IMR-90 (cell line): ENCODE data around the gene PDCD2L. TPM values are rescaled to one million over a fixed set of nuclear protein-coding genes. Genes with fewer than 3 reads are reported as not detected.

Experiments
- ATAC-seq: fragments of 200-7000 bp; cut with Tn5 transposase; 2 replicates; pipeline ENCODE4 v1.9.1; 2020; ENCODE audit warnings: low read depth, mild to moderate bottlenecking, moderate library complexity
- BruUV-seq: library from RNA; stranded (reverse); fragments of 400-500 nt; replicated peaks from 2 replicates; lab custom pipeline; 2021; lab: Mats Ljungman, UMichigan
- CTCF ChIA-PET: fragments of 300-600 bp; formaldehyde crosslinking; extraction: SDS; loops from one replicate; lab custom pipeline; 2021; ENCODE audit warnings: antibody characterized with exemption; lab: Yijun Ruan, JAX
- POLR2A ChIA-PET: fragments of 300-600 bp; sonication (Branson Sonifier 250); formaldehyde crosslinking; loops from one replicate; lab custom pipeline; 2022; ENCODE audit warnings: antibody characterized with exemption; ENCODE audit not compliant: unreplicated experiment; lab: Charles Lee
- DNase-seq: peaks from one replicate; pipeline ENCODE4 v3.0.0; 2013
- H2AFZ ChIP-seq: replicated peaks from 2 replicates; pipeline ENCODE3; 2013; ENCODE audit warnings: low read length, mild to moderate bottlenecking; ENCODE audit not compliant: poor library complexity
- H2AK5ac ChIP-seq: 2 replicates; pipeline ENCODE4 v1.6.1; 2013; ENCODE audit warnings: low read depth, low read length, inconsistent platforms
- H2AK9ac ChIP-seq: replicated peaks from 2 replicates; pipeline ENCODE3; 2013; ENCODE audit warnings: mild to moderate bottlenecking, low read depth, low read length, moderate library complexity; ENCODE audit not compliant: poor library complexity
- H2BK120ac ChIP-seq: 2 replicates; pipeline ENCODE4 v1.6.1; 2013; ENCODE audit warnings: low read depth, low read length, inconsistent platforms
- H2BK15ac ChIP-seq: 3 replicates; pipeline ENCODE4 v1.6.1; 2013; ENCODE audit warnings: low read depth, low read length, inconsistent platforms
- H2BK20ac ChIP-seq: 2 replicates; pipeline ENCODE4 v1.6.1; 2013; ENCODE audit warnings: low read depth, mild to moderate bottlenecking, inconsistent platforms, low read length, moderate library complexity
- H2BK5ac ChIP-seq: 2 replicates; pipeline ENCODE4 v1.6.1; 2013; ENCODE audit warnings: mild to moderate bottlenecking, low read depth, low read length, inconsistent platforms; ENCODE audit not compliant: poor library complexity, severe bottlenecking
- H3K14ac ChIP-seq: replicated peaks from 2 replicates; pipeline ENCODE4 v1.6.1; 2013; ENCODE audit warnings: low read depth, low read length, inconsistent platforms
- H3K18ac ChIP-seq: 2 replicates; pipeline ENCODE4 v1.6.1; 2013; ENCODE audit warnings: low read depth, low read length, control low read depth
- H3K23ac ChIP-seq: 2 replicates; pipeline ENCODE4 v1.6.1; 2013; ENCODE audit warnings: low read depth, low read length, inconsistent platforms
- H3K27ac ChIP-seq: 2 replicates; pipeline ENCODE4 v1.5.1; 2013; ENCODE audit warnings: mild to moderate bottlenecking, control low read depth, low read length; ENCODE audit not compliant: insufficient read depth
- H3K27me3 ChIP-seq: 2 replicates; pipeline ENCODE4 v1.6.1; 2013; ENCODE audit warnings: low read length; ENCODE audit not compliant: control insufficient read depth, insufficient read depth
- H3K36me3 ChIP-seq: 2 replicates; pipeline ENCODE4 v1.6.1; 2013; ENCODE audit warnings: low read length, mixed read lengths; ENCODE audit not compliant: control insufficient read depth, insufficient read depth
- H3K4ac ChIP-seq: 2 replicates; pipeline ENCODE4 v1.6.1; 2013; ENCODE audit warnings: low read depth, low read length, inconsistent platforms
- H3K4me1 ChIP-seq: 2 replicates; pipeline ENCODE4 v1.6.1; 2013; ENCODE audit warnings: low read length, mixed read lengths; ENCODE audit not compliant: control insufficient read depth, insufficient read depth
- H3K4me2 ChIP-seq: 2 replicates; pipeline ENCODE4 v1.6.1; 2013; ENCODE audit warnings: low read depth, mild to moderate bottlenecking, control low read depth, low read length, moderate library complexity
- H3K4me3 ChIP-seq: 2 replicates; pipeline ENCODE4 v1.5.1; 2013; ENCODE audit warnings: low read depth, mild to moderate bottlenecking, control low read depth, low read length, moderate library complexity; ENCODE audit not compliant: insufficient read depth
- H3K56ac ChIP-seq: 2 replicates; pipeline ENCODE4 v1.6.1; 2013; ENCODE audit warnings: low read length, inconsistent platforms; ENCODE audit not compliant: insufficient read depth; ENCODE audit errors: extremely low read depth
- H3K79me1 ChIP-seq, 2 experiments: 2 replicates each; pipeline ENCODE4 v1.6.1; 2013; ENCODE audit warnings: low read length in 2 of 2, inconsistent platforms in 1 of 2, low read depth in 1 of 2
- H3K9ac ChIP-seq: 2 replicates; pipeline ENCODE4 v1.6.1; 2013; ENCODE audit warnings: low read depth, low read length, control low read depth
- H3K9me1 ChIP-seq: 2 replicates; pipeline ENCODE4 v1.6.1; 2013; ENCODE audit warnings: low read length, inconsistent platforms; ENCODE audit not compliant: insufficient read depth
- H3K9me3 ChIP-seq: 2 replicates; pipeline ENCODE4 v1.6.1; 2013; ENCODE audit warnings: low read length; ENCODE audit not compliant: control insufficient read depth, insufficient read depth
- H4K20me1 ChIP-seq: 2 replicates; pipeline ENCODE4 v1.6.1; 2013; ENCODE audit warnings: low read length, inconsistent platforms; ENCODE audit not compliant: insufficient read depth
- H4K5ac ChIP-seq: 2 replicates; pipeline ENCODE4 v1.6.1; 2013; ENCODE audit warnings: mild to moderate bottlenecking, low read depth, low read length, control low read depth
- H4K8ac ChIP-seq, 2 experiments: 2 replicates each; pipeline ENCODE4 v1.6.1; 2013; ENCODE audit warnings: low read depth in 2 of 2, low read length in 2 of 2, control low read depth in 1 of 2, inconsistent platforms in 1 of 2
- H4K91ac ChIP-seq: 2 replicates; pipeline ENCODE4 v1.6.1; 2013; ENCODE audit warnings: low read depth, low read length, inconsistent platforms; ENCODE audit not compliant: insufficient read depth
- BHLHE40 ChIP-seq: fragments of 150-350 bp; IDR thresholded peaks from 2 replicates; pipeline ENCODE4 v1.6.1; 2016; ENCODE audit warnings: mild to moderate bottlenecking, low read depth, low read length
- CEBPB ChIP-seq: IDR thresholded peaks from 2 replicates; pipeline ENCODE4 v1.6.1; 2012; ENCODE audit warnings: low read depth, low read length, improper control_type of control experiment
- CHD1 ChIP-seq: IDR thresholded peaks from 2 replicates; pipeline ENCODE4 v1.6.1; 2012; ENCODE audit warnings: low read depth, low read length, improper control_type of control experiment
- CTCF ChIP-seq: conservative IDR thresholded peaks from 2 replicates; pipeline ENCODE4 v1.5.1; 2012; ENCODE audit warnings: mild to moderate bottlenecking, low read depth, low read length, improper control_type of control experiment
- FOS ChIP-seq: fragments of 150-350 bp; IDR thresholded peaks from 2 replicates; pipeline ENCODE4 v1.6.1; 2016; ENCODE audit warnings: low read depth, low read length
- MAFK ChIP-seq: IDR thresholded peaks from 2 replicates; pipeline ENCODE4 v1.6.1; 2012; ENCODE audit warnings: low read depth, low read length, improper control_type of control experiment
- MAZ ChIP-seq: IDR thresholded peaks from 2 replicates; pipeline ENCODE4 v1.6.1; 2012; ENCODE audit warnings: low read depth, mild to moderate bottlenecking, low read length, improper control_type of control experiment, moderate library complexity, borderline replicate concordance
- MXI1 ChIP-seq: IDR thresholded peaks from 2 replicates; pipeline ENCODE4 v1.6.1; 2012; ENCODE audit warnings: low read depth, mild to moderate bottlenecking, low read length, moderate library complexity, borderline replicate concordance
- NFE2L2 ChIP-seq: fragments of 150-350 bp; IDR thresholded peaks from 2 replicates; pipeline ENCODE4 v1.6.1; 2016; ENCODE audit warnings: low read depth, mild to moderate bottlenecking, low read length
- POLR2A ChIP-seq: IDR thresholded peaks from 2 replicates; pipeline ENCODE4 v1.6.1; 2012; ENCODE audit warnings: mild to moderate bottlenecking, low read depth, low read length
- RAD21 ChIP-seq: IDR thresholded peaks from 2 replicates; pipeline ENCODE4 v1.6.1; 2012; ENCODE audit warnings: low read length, improper control_type of control experiment
- RCOR1 ChIP-seq: IDR thresholded peaks from 2 replicates; pipeline ENCODE4 v1.6.1; 2012; ENCODE audit warnings: mild to moderate bottlenecking, low read length, improper control_type of control experiment; ENCODE audit not compliant: insufficient replicate concordance
- RFX5 ChIP-seq: IDR thresholded peaks from 2 replicates; pipeline ENCODE4 v1.8.0; 2012; ENCODE audit warnings: low read depth, mild to moderate bottlenecking, low read length, moderate library complexity
- SMC3 ChIP-seq: fragments of 150-350 bp; IDR thresholded peaks from 2 replicates; pipeline ENCODE4 v1.6.1; 2016; ENCODE audit warnings: low read depth, mild to moderate bottlenecking, antibody characterized with exemption, low read length, moderate library complexity
- WGBS, 2 experiments: methylation state at CpG; one replicate each; pipeline versions ENCODE4 v1.1.5 to v1.1.7; 2013; ENCODE audit warnings: missing lambda C conversion rate in 2 of 2; ENCODE audit not compliant: insufficient read length in 1 of 2; ENCODE audit errors: extremely low coverage in 2 of 2; 5-methylcytosine and 5-hydroxymethylcytosine counted together
- dilution Hi-C: fragments of 300-500 bp; cut with HindIII; formaldehyde crosslinking; loops from one replicate; pipeline ENCODE4 v1.14.3; 2018; ENCODE audit warnings: low sequenced_read_pairs; ENCODE audit not compliant: unreplicated experiment
- in situ Hi-C: fragments of 300-500 bp; cut with MboI; formaldehyde crosslinking; loops from 3 replicates; pipeline ENCODE4 v1.14.3; 2019; ENCODE audit warnings: low sequenced_read_pairs, inconsistent platforms, mixed read lengths
- intact Hi-C: fragments of 100-400 bp; cut with micrococcal nuclease; formaldehyde crosslinking; loops from 2 replicates; pipeline ENCODE4 v1.10.0; 2022
- polyA plus RNA-seq, 3 experiments: library from polyadenylated mRNA; depleted of rRNA; stranded (reverse); fragments of >200 nt; gene quantifications; 2 replicates each; pipeline ENCODE4 v1.2.3, GENCODE V29; 2012; ENCODE audit warnings: low replicate concordance in 1 of 3
- total RNA-seq: library from RNA; depleted of rRNA; stranded (reverse); fragments of >200 nt; gene quantifications from 2 replicates; pipeline ENCODE4 v1.2.3, GENCODE V29; 2012
- TF ChIP-seq, protein P1 (sequence below): fragments of 150-350 bp; IDR thresholded peaks from 2 replicates; pipeline ENCODE4 v1.6.1; 2017; ENCODE audit warnings: mild to moderate bottlenecking, antibody characterized with exemption, low read length, low read depth
- TF ChIP-seq, protein P2 (sequence below): fragments of 150-350 bp; IDR thresholded peaks from 2 replicates; pipeline ENCODE4 v1.6.1; 2016; ENCODE audit warnings: low read depth, mild to moderate bottlenecking, low read length, moderate library complexity, borderline replicate concordance

PDCD2L gene
- total and polyA plus RNA-seq, 2 of the 4 experiments (the other 2 are of a cell fraction): 10.6 to 13.0 TPM

DNA sequence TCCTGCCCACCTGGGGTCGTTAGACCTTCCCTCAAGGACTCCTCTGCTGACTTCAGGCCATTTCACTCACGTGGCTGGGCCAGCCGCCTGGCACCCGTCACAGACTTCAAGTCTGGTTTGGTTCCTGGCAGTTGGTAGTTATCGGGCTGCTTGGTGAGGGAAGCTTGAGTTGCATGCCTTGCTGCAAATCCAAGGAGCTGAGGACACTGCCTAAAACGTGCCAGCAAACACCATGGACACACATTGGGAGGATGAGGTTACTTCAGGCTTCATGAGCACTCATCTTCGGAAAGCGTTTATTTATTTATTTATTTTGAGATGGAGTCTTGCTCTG lies 36.6 kb upstream of the PDCD2L start:
- Histone ChIP-seq H3K27ac (no peak overlapping the region), H2BK15ac (no peak overlapping the region), H3K9ac (no peak overlapping the region), H3K9me1 (peaks cover 30% of the 10 kb centered on the region), H3K36me3 (peaks cover 43% of the 10 kb centered on the region), H3K4ac (no peak overlapping the region), H2BK120ac (no peak overlapping the region), H3K56ac (no peak overlapping the region), H4K91ac (no peak overlapping the region), H2BK5ac (no peak overlapping the region), H3K4me1 (peaks cover 15% of the 10 kb centered on the region), H3K79me1 (peaks cover 31 to 63% of the 10 kb centered on the region in 2 experiments), H3K18ac (no peak overlapping the region), H3K23ac (no peak overlapping the region), H4K20me1 (peaks cover 37% of the 10 kb centered on the region), H3K4me2 (no peak overlapping the region), H2AK5ac (no peak overlapping the region), H2AK9ac (peak overlapping the region; percentile 47), H3K9me3 (no peaks in the 10 kb centered on the region), H4K8ac (no peak overlapping the region), H2AFZ (no peak overlapping the region), H2BK20ac (no peak overlapping the region), H3K14ac (no peak overlapping the region), H3K4me3 (no peak overlapping the region), H3K27me3 (no peaks in the 10 kb centered on the region), H4K5ac (no peak overlapping the region)
- in situ Hi-C loops (no loop called here), intact Hi-C loops (loop anchor here (5.0 kb wide), 1 partner anchor 35 kb away; the partner anchor contains the start of gene PDCD2L), dilution Hi-C loops (no loop called here)
- TF ChIP-seq POLR2A (no peak), FOS (no peak), RCOR1 (no peak), RAD21 (no peak), BHLHE40 (no peak), MAFK (no peak), CTCF (no peak), MAZ (no peak), MXI1 (no peak), CEBPB (no peak), SMC3 (no peak), NFE2L2 (no peak), RFX5 (no peak), CHD1 (no peak)
- TF ChIP-seq, protein P1, sequence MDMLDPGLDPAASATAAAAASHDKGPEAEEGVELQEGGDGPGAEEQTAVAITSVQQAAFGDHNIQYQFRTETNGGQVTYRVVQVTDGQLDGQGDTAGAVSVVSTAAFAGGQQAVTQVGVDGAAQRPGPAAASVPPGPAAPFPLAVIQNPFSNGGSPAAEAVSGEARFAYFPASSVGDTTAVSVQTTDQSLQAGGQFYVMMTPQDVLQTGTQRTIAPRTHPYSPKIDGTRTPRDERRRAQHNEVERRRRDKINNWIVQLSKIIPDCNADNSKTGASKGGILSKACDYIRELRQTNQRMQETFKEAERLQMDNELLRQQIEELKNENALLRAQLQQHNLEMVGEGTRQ: no peak
- TF ChIP-seq, protein P2, sequence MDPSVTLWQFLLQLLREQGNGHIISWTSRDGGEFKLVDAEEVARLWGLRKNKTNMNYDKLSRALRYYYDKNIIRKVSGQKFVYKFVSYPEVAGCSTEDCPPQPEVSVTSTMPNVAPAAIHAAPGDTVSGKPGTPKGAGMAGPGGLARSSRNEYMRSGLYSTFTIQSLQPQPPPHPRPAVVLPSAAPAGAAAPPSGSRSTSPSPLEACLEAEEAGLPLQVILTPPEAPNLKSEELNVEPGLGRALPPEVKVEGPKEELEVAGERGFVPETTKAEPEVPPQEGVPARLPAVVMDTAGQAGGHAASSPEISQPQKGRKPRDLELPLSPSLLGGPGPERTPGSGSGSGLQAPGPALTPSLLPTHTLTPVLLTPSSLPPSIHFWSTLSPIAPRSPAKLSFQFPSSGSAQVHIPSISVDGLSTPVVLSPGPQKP: no peak
- ATAC-seq (no peak), DNase-seq (no peak)
- ChIA-PET CTCF (no interaction called here), POLR2A (no interaction called here)
- 100% methylated on average over 2 of the region's 8 CpGs; no CpG with 5 or more reads in 1 of the 2 experiments for WGBS, 2 experiments
- BruUV-seq: no TSS peak
